Measurements from ENCODE around the gene ASTN2.

- TF ChIP-seq EZH2 (optimal IDR thresholded peaks at IDR 0.05; ENCODE audit: low read depth, low read length) (no peak), CTCF (IDR thresholded peaks at IDR 0.05; ENCODE audit: low read length) (no peak)
Measured at GRCh38 chr9:116980582-116981120, 434.2 kb downstream of the ASTN2 start.

All from MM.1S (cell line).